K562 (cell line): ENCODE measurements around the gene COL11A2. TPM values are rescaled to one million over a fixed set of nuclear protein-coding genes. Genes with fewer than 3 reads are reported as not detected.

Source experiments
- ATAC-seq: fragments of 200-7000 bp; cut with Tn5 transposase; 3 replicates; pipeline ENCODE4 v1.9.1; 2020; ENCODE audit warnings: moderate library complexity
- BruUV-seq: library from RNA; stranded (reverse); fragments of 400-500 nt; replicated peaks from 2 replicates; lab custom pipeline; 2021; lab: Mats Ljungman, UMichigan
- CTCF ChIA-PET: fragments of 300-600 bp; formaldehyde crosslinking; extraction: SDS; loops from one replicate; lab custom pipeline; 2021; ENCODE audit warnings: low intra/inter-chr PET ratio; lab: Yijun Ruan, JAX
- POLR2A ChIA-PET: fragments of 300-600, 350-650 bp; sonication (Branson Sonifier 250); formaldehyde crosslinking; extraction: SDS; loops from one replicate; lab custom pipeline; 2021; ENCODE audit warnings: antibody characterized with exemption, inconsistent platforms; lab: Yijun Ruan, JAX
- DNase-seq, 4 experiments: peaks; one replicate each; pipeline versions ENCODE4 v3.0.0 to v3.0.0-alpha.2; 2011 to 2018; ENCODE audit warnings: low spot score in 3 of 4, mixed read lengths in 3 of 4; ENCODE audit errors: extremely low read depth in 1 of 4
- FAIRE-seq: peaks from 2 replicates; lab custom pipeline; 2011; peaks lifted over from hg19 to GRCh38; lab: Jason Lieb, UNC
- H2AFZ ChIP-seq: 2 replicates; pipeline ENCODE4 v1.6.0; 2011; ENCODE audit warnings: low read depth, low read length, control low read depth, inconsistent platforms
- H3K27ac ChIP-seq: fragments of 200-600 bp; 3 replicates; pipeline ENCODE4 v1.8.0; 2011; ENCODE audit warnings: low read depth, mild to moderate bottlenecking, control low read depth, inconsistent platforms, low read length, moderate library complexity, mixed read lengths; ENCODE audit errors: extremely low read depth
- H3K27me3 ChIP-seq, 2 experiments: fragments of 300-600 bp in 1 of 2; 2 replicates in 1 of 2; 3 replicates in 1 of 2; pipeline versions ENCODE4 v1.6.0 to v1.8.0; 2011; ENCODE audit warnings: inconsistent platforms in 2 of 2, low read length in 2 of 2, mild to moderate bottlenecking in 1 of 2, mixed read lengths in 1 of 2, moderate library complexity in 1 of 2; ENCODE audit not compliant: control insufficient read depth in 2 of 2, insufficient read depth in 2 of 2
- H3K36me3 ChIP-seq: fragments of 300-600 bp; 3 replicates; pipeline ENCODE4 v1.8.0; 2011; ENCODE audit warnings: mild to moderate bottlenecking, low read length, inconsistent platforms; ENCODE audit not compliant: control insufficient read depth, insufficient read depth
- H3K4me1 ChIP-seq, 2 experiments: fragments of 200-600 bp in 1 of 2; replicated peaks in 1 of 2; 2 replicates in 1 of 2; 3 replicates in 1 of 2; pipeline versions ENCODE4 v1.5.1 to v1.8.0; 2011; ENCODE audit warnings: inconsistent platforms in 2 of 2, low read length in 2 of 2, mild to moderate bottlenecking in 1 of 2, mixed read lengths in 1 of 2, moderate library complexity in 1 of 2; ENCODE audit not compliant: control insufficient read depth in 2 of 2, insufficient read depth in 2 of 2
- H3K4me2 ChIP-seq: 2 replicates; pipeline ENCODE4 v1.6.1; 2011; ENCODE audit warnings: low read length, control low read depth, inconsistent platforms, mixed read lengths; ENCODE audit not compliant: insufficient read depth
- H3K4me3 ChIP-seq: fragments of 200-600 bp; sonication (generic), shearing (Covaris generic); 2 replicates; pipeline ENCODE4 v1.5.1; 2016; ENCODE audit warnings: control low read depth, inconsistent platforms
- H3K79me2 ChIP-seq: fragments of 200-600 bp; 3 replicates; pipeline ENCODE4 v1.8.0; 2011; ENCODE audit warnings: low read length, inconsistent platforms; ENCODE audit not compliant: control insufficient read depth, insufficient read depth
- H3K9ac ChIP-seq, 2 experiments: 2 replicates each; pipeline versions ENCODE4 v1.6.0 to v1.6.1; 2011; ENCODE audit warnings: low read depth in 2 of 2, low read length in 2 of 2, control low read depth in 1 of 2, inconsistent platforms in 1 of 2, mild to moderate bottlenecking in 1 of 2, mixed read lengths in 1 of 2; ENCODE audit not compliant: insufficient read depth in 1 of 2
- H3K9me1 ChIP-seq: one replicate; pipeline ENCODE4 v1.6.0; 2011; ENCODE audit warnings: inconsistent platforms, mild to moderate bottlenecking, low read length, moderate library complexity; ENCODE audit not compliant: control insufficient read depth, insufficient read depth
- H3K9me3 ChIP-seq: replicated peaks from 2 replicates; pipeline ENCODE4 v1.5.1; 2011; ENCODE audit warnings: low read depth, low read length, inconsistent platforms; ENCODE audit not compliant: control insufficient read depth, insufficient read depth
- H4K20me1 ChIP-seq: replicated peaks from 2 replicates; pipeline ENCODE4 v1.6.1; 2011; ENCODE audit warnings: low read length, inconsistent platforms, mixed read lengths; ENCODE audit not compliant: control insufficient read depth, insufficient read depth
- RB1 ChIP-seq: fragments of 450-650 bp; IDR thresholded peaks from 2 replicates; pipeline ENCODE4 v1.6.1; 2017; ENCODE audit warnings: low read depth, mild to moderate bottlenecking
- TAF15 ChIP-seq: fragments of 200-400 bp; formaldehyde crosslinking; IDR thresholded peaks from 2 replicates; pipeline ENCODE4 v1.6.1; 2017; ENCODE audit warnings: mild to moderate bottlenecking, low read depth, low read length, moderate library complexity
- YY1 ChIP-seq, 3 experiments: IDR thresholded peaks; 2 replicates each; pipeline ENCODE4 v1.6.1; 2011; ENCODE audit warnings: low read length in 2 of 3, mild to moderate bottlenecking in 2 of 3, moderate library complexity in 2 of 3, borderline replicate concordance in 1 of 3, control low read depth in 1 of 3, low read depth in 1 of 3; ENCODE audit not compliant: insufficient read depth in 3 of 3, insufficient replicate concordance in 2 of 3, control insufficient read depth in 1 of 3, insufficient read length in 1 of 3; ENCODE audit errors: extremely low read depth in 1 of 3
- ZBTB7A ChIP-seq: IDR thresholded peaks from 2 replicates; pipeline ENCODE4 v1.6.1; 2011; ENCODE audit warnings: low read depth, mild to moderate bottlenecking, low read length, moderate library complexity, borderline replicate concordance; ENCODE audit not compliant: control insufficient read depth
- ZNF282 ChIP-seq: sonication (generic); formaldehyde crosslinking; IDR thresholded peaks from 2 replicates; pipeline ENCODE4 v1.8.1; 2023; ENCODE audit warnings: missing genetic modification reagents
- ZNF347 ChIP-seq: fragments of 450-650 bp; formaldehyde crosslinking; IDR thresholded peaks from 2 replicates; pipeline ENCODE4 v1.4.0; 2020; ENCODE audit warnings: low read depth, mild to moderate bottlenecking, moderate library complexity
- ZNF699 ChIP-seq: fragments of 250-450 bp; sonication (Bioruptor Pico); IDR thresholded peaks from 2 replicates; pipeline ENCODE4 v1.8.0; 2021; ENCODE audit warnings: mild to moderate bottlenecking, moderate library complexity; ENCODE audit not compliant: insufficient replicate concordance
- WGBS: fragments of 100-300 bp; shearing (Covaris generic); methylation state at CpG from one replicate; pipeline ENCODE4 v1.1.6; 2016; ENCODE audit warnings: low coverage, mixed read lengths; ENCODE audit not compliant: insufficient coverage; ENCODE audit errors: missing lambda C conversion rate; 5-methylcytosine and 5-hydroxymethylcytosine counted together
- in situ Hi-C: fragments of 300-500 bp; cut with MboI; formaldehyde crosslinking; loops from 4 replicates; pipeline ENCODE4 v1.15.0; 2018; ENCODE audit warnings: inconsistent platforms, mixed read lengths
- intact Hi-C: fragments of 100-400 bp; cut with micrococcal nuclease; formaldehyde crosslinking; loops from 2 replicates; pipeline ENCODE4 v1.14.2; 2022
- polyA plus RNA-seq, 8 experiments: library from polyadenylated mRNA; depleted of rRNA in 4 of 8; stranded (reverse) in 5 of 8; unstranded in 3 of 8; fragments of >200 nt; fragmentation: Nextera tagmentation in 2 of 8; fragmentation: Illumina TruSeq in 1 of 8; extraction: Ambion mirVana in 2 of 8; extraction: Trizol in 1 of 8; gene quantifications; 2 replicates each; pipeline versions ENCODE4 v1.2.1 to v1.2.3, GENCODE V29; 2011 to 2014; ENCODE audit warnings: inconsistent platforms in 1 of 8, missing spikeins in 1 of 8
- total RNA-seq, 7 experiments: library from RNA; depleted of rRNA in 6 of 7; stranded (reverse); fragments of >200 nt in 6 of 7; fragmentation: Illumina TruSeq in 2 of 7; extraction: Trizol in 2 of 7; gene quantifications; 2 replicates each; pipeline versions ENCODE4 v1.2.1 to v1.2.3, GENCODE V29; 2011 to 2021; ENCODE audit warnings: low replicate concordance in 1 of 7
- TF ChIP-seq, protein P1 (sequence below): fragments of 200-800 bp; sonication (Bioruptor generic); IDR thresholded peaks from 2 replicates; pipeline ENCODE4 v1.6.1; 2016; ENCODE audit warnings: missing genetic modification characterization, missing compliant biosample characterization

The COL11A2 gene
- total and polyA plus RNA-seq, 9 of the 15 experiments (the other 6 are each of a cell fraction or from before 2014, with no cell fraction given), result 0.04 to 0.35 (median 0.09) TPM; not detected in 1

DNA sequence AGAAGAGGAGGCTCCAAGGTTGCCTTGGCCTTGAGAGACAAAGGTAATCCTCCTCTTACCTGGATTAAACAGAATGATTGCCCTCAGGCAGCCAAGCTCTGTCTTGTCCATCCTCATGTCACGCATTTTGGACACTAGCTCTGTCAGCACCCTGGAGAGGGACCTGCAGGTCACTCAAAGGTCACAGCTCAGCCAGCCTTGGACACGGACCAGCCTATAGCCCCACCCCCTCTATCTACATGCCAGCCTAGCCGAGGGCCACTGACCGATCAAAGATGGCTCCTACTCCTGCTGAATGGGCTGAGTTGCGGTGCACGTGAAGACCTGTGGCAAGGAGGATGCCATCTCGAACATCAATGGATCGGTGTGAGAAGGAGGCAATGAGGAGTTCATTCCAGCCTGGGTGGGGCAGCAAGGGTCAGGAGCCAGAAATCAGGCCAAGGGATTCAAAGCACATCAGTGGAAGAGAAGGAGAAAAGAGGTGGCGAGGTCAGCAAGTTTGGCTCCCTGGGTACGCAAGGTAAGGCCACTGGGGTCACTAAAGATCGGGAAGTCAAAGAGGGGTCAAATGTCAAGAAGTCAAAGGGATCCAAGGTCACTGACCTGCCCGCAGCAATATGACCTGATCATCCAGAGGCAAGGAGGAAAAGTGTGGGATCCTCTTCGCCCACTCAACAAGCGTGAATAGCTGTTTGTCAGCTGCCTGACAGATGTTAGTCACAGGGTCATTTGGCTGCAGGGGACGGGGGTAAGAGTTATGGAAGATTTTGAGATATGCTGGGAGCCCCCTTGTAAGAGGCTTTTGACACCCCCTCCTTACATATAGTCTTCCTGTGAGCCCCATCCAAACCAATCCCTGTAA, 3.3 kb upstream of the COL11A2 start (continued):
- TF ChIP-seq ZNF282 (CRISPR knock-in tag), result 0 out of 2 replicates have a peak, but pooled peaks have one; percentile 40

DNA sequence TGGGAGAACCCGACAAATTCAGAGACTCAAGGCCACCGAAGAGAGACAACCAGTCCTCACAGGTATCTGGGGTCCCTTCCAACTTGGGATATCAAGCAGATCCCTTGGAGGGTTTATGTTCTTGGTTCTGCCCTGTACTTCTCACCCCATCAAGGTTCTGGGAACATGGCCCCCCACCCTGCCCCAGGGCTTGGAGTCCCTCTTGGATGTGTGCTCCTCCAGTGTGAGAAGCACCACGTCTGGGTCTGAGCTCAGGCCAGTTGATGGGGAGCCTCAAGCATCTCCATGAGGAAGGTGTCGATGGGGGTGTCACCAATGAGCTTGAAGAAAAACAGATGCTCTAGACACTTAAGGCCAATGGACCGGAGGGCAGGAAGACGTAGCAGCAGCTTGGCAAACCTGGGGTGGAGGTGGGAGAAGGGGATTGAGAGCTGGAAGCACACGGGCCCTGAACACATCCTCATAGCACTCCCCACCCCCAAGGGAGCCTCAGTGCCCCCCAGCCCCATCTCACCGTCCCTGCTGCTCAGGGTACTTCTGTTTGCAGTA, 2.2 kb upstream of the COL11A2 start:
- no peak for FAIRE-seq
- TF ChIP-seq, protein P1, sequence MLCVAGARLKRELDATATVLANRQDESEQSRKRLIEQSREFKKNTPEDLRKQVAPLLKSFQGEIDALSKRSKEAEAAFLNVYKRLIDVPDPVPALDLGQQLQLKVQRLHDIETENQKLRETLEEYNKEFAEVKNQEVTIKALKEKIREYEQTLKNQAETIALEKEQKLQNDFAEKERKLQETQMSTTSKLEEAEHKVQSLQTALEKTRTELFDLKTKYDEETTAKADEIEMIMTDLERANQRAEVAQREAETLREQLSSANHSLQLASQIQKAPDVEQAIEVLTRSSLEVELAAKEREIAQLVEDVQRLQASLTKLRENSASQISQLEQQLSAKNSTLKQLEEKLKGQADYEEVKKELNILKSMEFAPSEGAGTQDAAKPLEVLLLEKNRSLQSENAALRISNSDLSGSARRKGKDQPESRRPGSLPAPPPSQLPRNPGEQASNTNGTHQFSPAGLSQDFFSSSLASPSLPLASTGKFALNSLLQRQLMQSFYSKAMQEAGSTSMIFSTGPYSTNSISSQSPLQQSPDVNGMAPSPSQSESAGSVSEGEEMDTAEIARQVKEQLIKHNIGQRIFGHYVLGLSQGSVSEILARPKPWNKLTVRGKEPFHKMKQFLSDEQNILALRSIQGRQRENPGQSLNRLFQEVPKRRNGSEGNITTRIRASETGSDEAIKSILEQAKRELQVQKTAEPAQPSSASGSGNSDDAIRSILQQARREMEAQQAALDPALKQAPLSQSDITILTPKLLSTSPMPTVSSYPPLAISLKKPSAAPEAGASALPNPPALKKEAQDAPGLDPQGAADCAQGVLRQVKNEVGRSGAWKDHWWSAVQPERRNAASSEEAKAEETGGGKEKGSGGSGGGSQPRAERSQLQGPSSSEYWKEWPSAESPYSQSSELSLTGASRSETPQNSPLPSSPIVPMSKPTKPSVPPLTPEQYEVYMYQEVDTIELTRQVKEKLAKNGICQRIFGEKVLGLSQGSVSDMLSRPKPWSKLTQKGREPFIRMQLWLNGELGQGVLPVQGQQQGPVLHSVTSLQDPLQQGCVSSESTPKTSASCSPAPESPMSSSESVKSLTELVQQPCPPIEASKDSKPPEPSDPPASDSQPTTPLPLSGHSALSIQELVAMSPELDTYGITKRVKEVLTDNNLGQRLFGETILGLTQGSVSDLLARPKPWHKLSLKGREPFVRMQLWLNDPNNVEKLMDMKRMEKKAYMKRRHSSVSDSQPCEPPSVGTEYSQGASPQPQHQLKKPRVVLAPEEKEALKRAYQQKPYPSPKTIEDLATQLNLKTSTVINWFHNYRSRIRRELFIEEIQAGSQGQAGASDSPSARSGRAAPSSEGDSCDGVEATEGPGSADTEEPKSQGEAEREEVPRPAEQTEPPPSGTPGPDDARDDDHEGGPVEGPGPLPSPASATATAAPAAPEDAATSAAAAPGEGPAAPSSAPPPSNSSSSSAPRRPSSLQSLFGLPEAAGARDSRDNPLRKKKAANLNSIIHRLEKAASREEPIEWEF (CRISPR knock-in tag), result no peak
- TF ChIP-seq YY1 (IDR thresholded peaks at IDR 0.05; ENCODE audit: borderline replicate concordance in 1 of 3, control insufficient read depth in 1 of 3, extremely low read depth in 1 of 3, insufficient read depth in 3 of 3, insufficient read length in 1 of 3, insufficient replicate concordance in 2 of 3, low read depth in 1 of 3, low read length in 2 of 3) (no peak), ZNF347 (no peak), ZNF699 (CRISPR knock-in tag) (no peak), RB1 (no peak), TAF15 (no peak), ZBTB7A (no peak)

More for the DNA sequence above, 2.2 kb upstream of the COL11A2 start:
- Histone ChIP-seq H3K79me2 (peaks cover 16% of the 10 kb centered on the region), H3K27me3 (peaks cover 11 to 14% of the 10 kb centered on the region in 2 experiments; a peak in 4 of 5 replicates), H3K9me1 (peaks cover 7% of the 10 kb centered on the region), H3K4me1 (peaks cover 16 to 30% of the 10 kb centered on the region in 2 experiments; a peak in 4 of 5 replicates), H2AFZ (no peak overlapping the region), H3K27ac (no peak overlapping the region), H3K9ac (peak overlapping the region in 1 of 2 experiments; percentile 15; a peak in 1 of 4 replicates), H3K4me3 (no peak overlapping the region), H3K9me3 (no peaks in the 10 kb centered on the region), H3K4me2 (no peak overlapping the region), H3K36me3 (peaks cover 35% of the 10 kb centered on the region; the same call in 2 of the 3 replicates), H4K20me1 (peaks cover 6% of the 10 kb centered on the region; the same call in 1 of the 2 replicates)
- intact Hi-C loops (no loop called here), in situ Hi-C loops (no loop called here)
- no peak for ATAC-seq
- CTCF ChIA-PET, result interaction anchor here (0.6 kb wide), 1 partner anchor 156 kb away, joined by 3 read pairs; no protein-coding TSS in a partner anchor
- POLR2A ChIA-PET, result interaction anchor here (0.5 to 1.6 kb wide), 3 partner anchors 9 to 43 kb away, joined by 3 to 4 read pairs (median 4); no protein-coding TSS in a partner anchor
- BruUV-seq, result no TSS peak
- no peak for DNase-seq
- WGBS, result 79% methylated on average over 8 of the region's 8 CpGs
